GM18526 (cell line): ENCODE data around the gene ITPR1.

Experiments
- POLR2A ChIP-seq: IDR thresholded peaks from 3 replicates; pipeline ENCODE4 v1.6.1; 2011; ENCODE audit not compliant: insufficient read length; ENCODE audit errors: extremely low read depth

ITPR1 gene

DNA sequence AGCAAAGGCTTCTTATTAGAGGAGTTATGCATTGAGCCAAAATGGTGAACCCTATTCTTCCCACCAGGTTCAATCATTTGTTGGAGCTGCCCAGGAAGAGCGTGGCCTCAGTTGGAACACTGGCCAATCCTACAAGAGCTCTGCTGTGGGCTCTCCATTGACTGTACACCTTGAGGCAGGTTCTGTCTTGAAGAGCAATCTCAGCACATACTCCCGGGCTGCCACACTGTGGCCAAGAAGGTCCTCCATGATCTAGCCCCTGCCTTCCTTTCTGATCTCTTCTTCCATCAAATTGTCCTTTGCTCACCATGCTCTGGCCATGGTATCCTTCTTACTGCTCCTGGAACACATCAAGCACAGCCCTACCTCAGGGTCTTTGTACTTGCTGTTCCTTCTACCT, 20.4 kb upstream of the ITPR1 start:
- no peak for TF ChIP-seq POLR2A

DNA sequence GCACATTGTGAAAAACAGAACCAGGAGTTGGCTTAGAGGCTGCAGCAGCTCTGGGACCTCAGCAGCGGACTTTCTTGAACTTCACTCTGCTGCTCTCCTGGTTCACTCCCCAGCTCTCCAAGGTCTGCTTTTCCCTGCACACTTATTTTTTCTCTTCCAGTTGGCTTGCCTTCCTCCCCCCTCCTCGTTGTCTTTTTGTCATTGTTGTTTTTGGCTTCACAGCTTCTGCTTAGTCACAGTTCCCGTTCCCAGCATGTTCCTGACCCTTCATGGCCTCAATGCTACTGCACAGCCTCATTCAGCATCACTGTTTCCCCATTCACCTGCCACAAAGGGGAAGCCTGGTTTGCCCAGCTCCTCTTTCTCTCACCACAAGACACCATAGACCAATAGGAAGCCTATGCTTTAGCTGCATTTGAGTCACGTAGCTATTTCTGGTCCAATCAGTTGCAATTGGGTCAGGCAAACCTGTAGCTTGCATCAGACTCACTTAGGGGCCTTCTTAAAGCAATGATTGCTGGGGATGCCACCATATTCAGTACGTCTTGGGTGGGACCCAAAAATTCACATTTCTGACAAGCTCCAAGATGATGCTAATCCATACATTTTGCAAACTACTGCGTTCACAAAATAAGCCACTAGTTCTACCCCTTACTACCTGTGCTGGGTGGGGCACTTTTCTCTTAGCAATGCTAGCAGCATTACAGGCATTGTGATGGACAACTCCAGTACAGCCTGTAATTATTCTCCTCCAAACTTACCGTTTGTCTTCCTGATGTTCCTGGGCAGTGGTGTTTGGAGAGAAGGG, 18.3 kb upstream of the ITPR1 start:
- TF ChIP-seq POLR2A, result no peak

DNA sequence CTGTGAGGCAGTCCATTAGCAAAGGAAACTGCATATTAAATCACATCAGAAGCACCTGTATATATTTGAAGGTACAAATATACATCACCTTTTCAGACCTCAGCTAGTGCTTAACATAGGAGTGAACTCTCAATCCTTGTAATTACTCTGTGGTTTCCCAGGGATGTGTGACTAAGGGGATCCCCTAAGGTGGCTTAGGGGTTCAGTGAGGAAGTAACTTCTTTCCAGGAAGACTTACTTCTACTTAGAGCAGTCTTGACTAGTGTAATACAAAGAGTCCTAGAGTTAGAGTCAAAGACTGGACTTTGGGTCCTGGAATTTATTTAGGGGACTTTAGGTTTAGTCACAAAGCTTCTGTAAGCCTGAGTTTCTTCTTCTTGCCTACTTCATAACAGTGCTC, 17.3 kb upstream of the ITPR1 start:
- TF ChIP-seq POLR2A, result no peak

DNA sequence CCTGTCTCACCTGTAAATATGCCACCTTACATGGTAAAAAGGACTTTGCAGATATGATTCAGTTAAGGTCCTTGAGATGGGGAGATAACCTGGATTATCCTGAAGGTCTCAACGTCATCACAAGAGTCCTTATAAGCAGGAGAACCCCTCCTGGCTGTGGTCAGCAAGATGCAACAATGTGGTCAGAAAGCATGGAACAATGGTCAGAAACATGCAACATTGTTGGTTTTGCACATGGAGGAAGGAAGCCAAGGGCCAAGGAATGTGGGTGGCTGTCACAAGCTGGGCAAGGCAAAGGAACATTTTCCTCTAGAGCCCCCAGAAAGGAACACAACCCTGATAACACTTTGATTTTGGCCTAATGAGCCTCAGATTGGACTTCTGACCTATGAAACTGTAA, 16.7 kb upstream of the ITPR1 start:
- TF ChIP-seq POLR2A, result no peak

DNA sequence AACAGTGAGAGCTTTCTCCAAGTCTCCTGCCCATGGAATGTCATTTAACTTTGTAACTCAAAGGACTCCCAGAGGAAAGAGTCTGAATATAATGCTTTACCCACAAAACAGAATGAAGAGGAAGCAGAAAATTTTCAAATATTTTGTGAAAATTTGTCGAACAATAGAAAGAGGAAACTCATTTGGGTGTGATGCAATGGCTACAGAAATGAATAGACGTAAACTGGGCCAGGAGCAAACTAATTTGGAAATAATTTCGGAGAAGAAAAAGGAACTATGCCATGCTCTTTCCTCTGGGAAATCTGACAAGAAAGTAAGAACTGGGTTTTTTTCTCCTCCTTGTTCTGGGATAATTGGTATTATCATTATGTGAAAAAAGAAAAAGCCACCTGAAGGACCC, 14.9 kb upstream of the ITPR1 start:
- no peak for TF ChIP-seq POLR2A

DNA sequence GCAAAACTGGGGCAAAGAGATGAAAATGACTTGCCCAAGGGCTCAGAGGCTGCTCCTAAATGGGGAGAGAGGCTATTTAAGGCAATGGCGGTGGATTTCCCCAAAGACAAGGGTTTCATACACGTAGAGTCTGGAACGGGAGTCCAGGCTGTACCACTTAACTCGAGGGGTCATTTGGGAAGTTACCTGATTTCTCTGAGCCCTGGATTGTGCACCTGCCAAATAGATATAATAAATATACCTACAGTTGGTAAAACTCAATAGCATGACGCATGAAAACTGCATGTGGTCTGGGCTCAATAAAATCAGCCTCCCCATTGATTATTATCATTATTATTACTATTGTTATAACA, 1.3 kb upstream of the ITPR1 start:
- no peak for TF ChIP-seq POLR2A

DNA sequence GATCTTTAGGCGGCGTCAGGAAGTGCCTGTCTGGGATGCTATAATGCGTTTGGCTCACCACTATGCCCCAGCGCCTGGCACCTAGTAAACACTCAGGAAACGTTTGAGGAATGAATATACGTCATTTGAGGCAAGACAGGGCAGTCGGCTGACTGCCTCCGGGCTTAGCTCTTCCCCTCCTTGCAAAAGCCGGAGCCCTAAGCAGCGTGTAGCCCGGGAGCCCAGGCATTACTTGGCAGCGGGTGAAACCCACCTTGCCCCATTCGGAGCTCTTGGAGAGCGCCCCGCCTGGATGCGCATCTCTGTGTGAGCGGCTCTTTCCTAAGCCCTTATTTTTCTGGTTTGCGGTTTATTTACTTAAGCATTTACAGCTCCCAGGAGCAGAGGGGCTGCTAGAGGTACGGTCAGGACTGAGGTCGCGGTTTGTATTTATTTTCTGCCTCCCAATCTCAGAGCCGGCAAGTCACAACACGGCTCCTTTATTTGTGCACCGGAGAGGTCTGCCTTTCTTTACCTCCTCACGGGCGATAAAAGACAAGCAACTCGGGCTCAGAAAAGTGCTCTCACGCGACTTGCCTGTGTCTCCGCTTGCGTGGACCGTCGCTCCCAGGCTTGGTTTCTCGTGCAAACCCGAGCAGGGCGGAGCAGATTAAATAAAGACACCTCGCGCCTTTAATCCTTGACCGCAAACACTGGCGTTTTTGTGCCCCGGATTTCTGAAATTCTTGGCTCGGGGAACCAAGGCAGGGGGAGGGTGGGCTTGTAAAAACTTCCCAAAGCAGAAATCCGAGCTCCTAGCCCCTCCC, 737 bp upstream of the ITPR1 start:
- no peak for TF ChIP-seq POLR2A

DNA sequence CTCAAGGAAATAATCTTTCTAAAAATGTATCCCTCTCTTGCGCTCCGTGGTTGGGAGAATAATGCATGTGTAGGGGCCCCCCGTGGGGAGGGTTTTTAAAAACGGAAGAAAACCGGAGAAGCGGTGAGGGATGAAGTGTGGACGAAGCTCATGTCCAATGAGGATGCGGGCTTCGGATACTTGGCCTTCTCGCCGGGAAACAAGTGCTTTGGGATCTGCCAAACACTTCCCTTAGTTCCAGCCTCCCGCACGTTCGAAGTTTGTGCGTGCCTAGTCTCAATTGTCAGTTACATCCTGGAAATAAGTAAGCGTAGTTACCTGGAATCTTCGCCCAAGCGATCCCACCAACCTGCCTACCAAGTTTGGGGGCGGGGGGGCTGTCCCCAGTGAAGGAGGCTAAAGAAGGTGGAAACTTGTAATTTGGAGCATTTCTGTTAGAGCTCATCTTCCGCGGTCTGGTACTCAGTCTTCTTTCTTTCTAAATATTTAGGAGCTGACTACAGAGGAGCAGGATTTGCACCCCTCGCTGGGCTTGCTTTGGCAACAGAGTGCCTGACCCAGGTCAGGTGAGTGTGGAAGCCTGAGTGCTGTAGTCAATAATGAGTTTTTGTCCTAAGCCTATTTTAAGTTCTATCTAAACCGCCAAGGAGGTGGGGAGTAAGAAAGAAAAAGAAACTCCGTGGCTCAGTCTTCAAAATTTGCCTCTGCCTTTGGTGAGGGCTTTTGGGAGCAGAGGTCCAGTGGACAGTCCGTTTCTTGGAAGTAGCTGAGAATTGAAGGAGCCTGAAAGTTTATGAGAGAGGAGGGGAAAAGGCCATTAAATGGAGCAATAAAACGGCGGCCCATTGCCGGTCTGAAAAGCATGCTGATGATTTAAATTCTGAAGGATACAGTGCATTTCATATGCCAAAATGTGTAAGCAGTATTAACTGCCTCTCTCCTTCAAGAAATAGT, 1.1 kb downstream of the ITPR1 start:
- peak; percentile 19 for TF ChIP-seq POLR2A

DNA sequence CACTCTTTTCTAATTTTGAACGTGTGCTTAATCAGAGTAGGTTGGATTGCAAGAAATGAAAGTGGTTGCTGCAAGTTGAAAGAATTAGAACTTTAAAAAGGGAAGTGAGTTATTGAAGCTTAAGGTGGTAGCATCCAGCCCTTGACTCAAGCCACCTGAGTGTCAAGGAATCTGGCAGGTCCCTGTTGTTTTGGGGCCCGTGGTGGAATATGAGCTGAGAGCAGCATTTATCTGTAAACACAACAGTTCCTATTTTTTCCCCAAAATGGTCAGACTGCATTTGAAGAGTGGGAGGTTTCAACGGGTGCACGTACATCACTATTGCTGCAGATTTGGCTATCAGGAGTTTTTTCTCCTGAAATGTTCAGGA, 1.7 kb downstream of the ITPR1 start:
- no peak for TF ChIP-seq POLR2A

DNA sequence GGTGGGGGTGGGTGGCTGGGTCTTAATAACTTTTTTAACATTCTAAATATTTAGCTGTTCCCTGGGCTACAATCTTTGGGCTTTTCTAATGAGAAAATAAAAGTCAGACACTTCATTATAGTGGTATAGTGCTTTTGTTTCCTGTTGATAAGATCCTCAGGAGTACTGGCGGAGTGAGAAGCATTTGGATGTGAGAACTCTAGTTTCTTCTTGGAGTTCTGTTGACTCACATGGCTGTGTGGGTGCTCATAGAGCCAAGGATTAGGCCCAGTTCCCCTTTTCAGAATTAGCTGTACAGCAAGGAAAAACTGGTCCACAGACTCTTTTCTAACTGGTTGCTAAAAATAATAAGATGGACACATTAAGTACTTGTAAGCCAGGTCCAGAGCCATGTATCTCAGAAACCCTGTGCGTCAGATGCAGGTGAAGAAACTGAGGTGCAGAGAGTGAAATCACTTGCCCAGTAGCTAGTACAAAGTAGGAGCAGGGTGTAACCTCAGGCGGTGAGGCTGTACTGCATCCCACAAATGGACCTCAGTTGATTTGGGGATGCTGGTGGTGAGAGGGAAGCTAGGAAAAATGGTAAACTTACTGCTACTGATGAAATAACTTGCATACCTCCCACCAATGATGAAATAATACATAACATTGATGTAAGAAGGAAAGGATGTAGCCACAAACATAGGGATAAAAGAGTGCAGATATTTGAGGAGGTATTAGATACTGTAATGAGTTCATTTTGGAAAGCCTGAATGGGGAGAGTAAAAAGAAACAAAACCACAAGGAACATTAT, 2.3 kb downstream of the ITPR1 start:
- TF ChIP-seq POLR2A, result no peak

DNA sequence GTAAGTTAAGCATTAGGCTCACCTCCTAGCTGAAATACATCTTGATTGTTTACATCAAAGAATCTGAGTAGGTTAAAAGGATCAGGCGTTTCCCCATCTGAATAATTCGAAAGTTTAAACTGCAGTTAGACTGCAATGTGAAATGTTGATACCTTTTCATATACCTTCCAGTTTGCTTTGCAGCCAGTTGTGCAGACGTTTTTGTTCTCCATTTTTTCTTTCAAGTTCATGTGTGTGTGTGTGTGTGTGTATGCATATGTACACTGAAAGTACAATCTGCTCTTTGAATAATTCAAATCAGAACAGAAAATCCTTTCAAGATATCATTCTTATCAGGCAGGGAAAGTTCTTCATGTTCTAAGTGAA, 2.9 kb downstream of the ITPR1 start:
- TF ChIP-seq POLR2A, result no peak

DNA sequence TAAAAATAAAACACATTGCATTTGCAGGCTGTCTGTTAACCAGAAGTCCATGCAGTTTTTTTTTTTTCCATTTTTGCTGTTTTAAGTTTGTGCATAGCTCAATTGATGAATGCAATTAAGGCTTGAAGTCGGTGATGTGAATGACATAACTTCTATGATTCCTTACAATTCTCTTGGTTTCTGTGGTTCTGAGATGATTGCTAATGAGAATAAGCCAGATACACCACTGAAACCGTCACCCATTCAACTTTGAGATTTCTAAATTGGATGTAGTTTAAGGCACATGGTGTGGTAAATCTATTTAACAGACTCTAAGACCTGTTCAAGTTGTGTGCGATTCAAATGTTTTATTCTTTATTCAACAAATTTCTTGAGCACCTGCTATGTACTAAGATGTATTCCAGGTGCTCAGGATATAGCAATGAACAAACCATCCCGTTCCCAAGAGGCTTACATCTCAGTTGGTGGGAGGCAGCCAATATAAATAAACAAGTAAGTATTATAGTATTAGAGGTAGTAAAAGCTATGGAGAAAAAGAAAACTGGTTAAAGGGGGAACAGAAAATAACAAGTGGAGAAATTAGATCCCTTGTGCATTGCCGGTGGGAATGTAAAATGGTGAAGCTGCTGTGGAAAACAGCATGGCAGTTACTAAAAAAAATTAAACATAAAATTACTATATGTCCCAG, 4.0 kb downstream of the ITPR1 start:
- TF ChIP-seq POLR2A, result no peak

DNA sequence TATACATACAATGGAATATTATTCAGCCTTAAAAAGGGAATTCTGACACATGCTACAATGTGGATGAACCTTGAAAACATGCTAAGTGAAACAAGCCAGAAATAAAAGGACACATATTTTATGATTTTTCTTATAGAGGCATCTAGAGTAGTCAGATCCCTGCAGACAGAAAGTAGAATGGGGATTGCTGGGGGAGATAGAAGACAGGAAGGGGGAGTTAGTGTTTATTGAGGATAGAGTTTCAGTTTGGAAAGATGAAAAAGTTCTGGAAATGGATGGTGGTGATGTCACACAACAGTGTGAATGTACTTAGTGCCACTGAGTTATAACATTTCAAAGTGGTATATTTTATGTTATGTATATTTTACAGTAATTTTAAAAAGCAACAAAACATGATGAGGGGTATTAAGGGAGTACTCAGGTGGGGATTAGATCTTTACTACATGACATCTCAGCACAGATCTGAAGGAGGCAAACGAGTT, 4.7 kb downstream of the ITPR1 start:
- no peak for TF ChIP-seq POLR2A

DNA sequence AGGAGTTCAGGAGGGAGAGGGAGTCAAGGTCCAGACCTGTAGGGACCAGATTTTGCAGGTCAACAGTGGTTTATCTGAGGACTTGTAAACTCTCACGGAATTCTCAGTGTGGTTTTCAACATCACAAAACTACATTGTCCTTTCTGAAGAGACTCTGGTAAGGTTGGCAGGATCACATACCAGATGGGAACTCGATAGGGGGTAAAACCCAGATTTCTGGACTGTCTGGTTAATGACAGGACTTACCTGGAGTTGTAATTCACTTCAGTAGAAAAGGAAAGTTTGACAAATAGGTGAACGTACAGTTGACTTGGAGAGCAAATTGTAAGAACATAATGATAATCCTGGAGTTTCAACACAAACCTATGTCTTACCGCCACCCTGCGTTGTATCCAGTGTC, 5.3 kb downstream of the ITPR1 start:
- no peak for TF ChIP-seq POLR2A
